T47D (cell line): ENCODE measurements around the gene TRAPPC6A.

ENCODE experiments used
- DNase-seq, 2 experiments: peaks; one replicate each; pipeline versions ENCODE4 v3.0.0 to v3.0.0-alpha.2; 2011 to 2012; ENCODE audit warnings: low read depth in 1 of 2, low spot score in 1 of 2
- JUND ChIP-seq: IDR thresholded peaks from 2 replicates; pipeline ENCODE4 v1.6.1; 2012; ENCODE audit warnings: low read depth
- in situ Hi-C: cut with HindIII; loops from 2 replicates; pipeline ENCODE4 v1.10.0; 2016; ENCODE audit warnings: low sequenced_read_pairs, low pct_unique_long_range_greater_than_20kb

TRAPPC6A gene

GRCh38 chr19:45137179-45137761, 40.8 kb downstream of the TRAPPC6A start:
- DNase-seq, result no peak
- in situ Hi-C loops, result no loop called here
- no peak for TF ChIP-seq JUND

GRCh38 chr19:45136507-45137178, 41.4 kb downstream of the TRAPPC6A start:
- no peak for DNase-seq
- TF ChIP-seq JUND, result no peak

GRCh38 chr19:45135176-45135885, 42.7 kb downstream of the TRAPPC6A start:
- no peak for DNase-seq
- in situ Hi-C loops, result no loop called here
- no peak for TF ChIP-seq JUND

More at GRCh38 chr19:45136507-45137178, 41.4 kb downstream of the TRAPPC6A start:
- in situ Hi-C loops, result no loop called here

- no peak for TF ChIP-seq JUND
- DNase-seq, result no peak
- in situ Hi-C loops, result no loop called here
Measured at GRCh38 chr19:45133661-45134060, 44.4 kb downstream of the TRAPPC6A start.

- no peak for TF ChIP-seq JUND
- DNase-seq, result peak in 1 of 2 experiments; percentile 85
- in situ Hi-C loops, result no loop called here
Measured at GRCh38 chr19:45130888-45131615, 47.0 kb downstream of the TRAPPC6A start.

GRCh38 chr19:45130236-45130635, 47.8 kb downstream of the TRAPPC6A start:
- TF ChIP-seq JUND, result no peak
- in situ Hi-C loops, result no loop called here
- no peak for DNase-seq

- in situ Hi-C loops, result no loop called here
- DNase-seq, result no peak
- no peak for TF ChIP-seq JUND
Measured at GRCh38 chr19:45128806-45129205, 49.2 kb downstream of the TRAPPC6A start.

GRCh38 chr19:45128146-45128545, 49.9 kb downstream of the TRAPPC6A start:
- in situ Hi-C loops, result no loop called here
- no peak for TF ChIP-seq JUND
- DNase-seq, result no peak

GRCh38 chr19:45126654-45127053, 51.4 kb downstream of the TRAPPC6A start:
- in situ Hi-C loops, result no loop called here
- no peak for TF ChIP-seq JUND
- DNase-seq, result no peak

GRCh38 chr19:45125975-45126493, 52.0 kb downstream of the TRAPPC6A start:
- in situ Hi-C loops, result no loop called here
- peak in 1 of 2 experiments; percentile 82 for DNase-seq
- TF ChIP-seq JUND, result no peak

GRCh38 chr19:45125360-45125759, 52.7 kb downstream of the TRAPPC6A start:
- DNase-seq, result no peak
- no peak for TF ChIP-seq JUND
- in situ Hi-C loops, result no loop called here

GRCh38 chr19:45124021-45124420, 54.0 kb downstream of the TRAPPC6A start:
- no peak for DNase-seq
- in situ Hi-C loops, result no loop called here
- no peak for TF ChIP-seq JUND
